ENCODE results near the gene GK. TPM values are rescaled to one million over a fixed set of nuclear protein-coding genes. Genes with fewer than 3 reads are reported as not detected.
"Not testable (repeated sequence)": the region's sequence is repeated elsewhere in the genome, so short reads cannot be mapped to it uniquely, and the experiment has no call there.

GK gene
- total RNA-seq, 4 donors from 2014 or later = 2.5 to 16.9 (median 4.9) TPM

DNA sequence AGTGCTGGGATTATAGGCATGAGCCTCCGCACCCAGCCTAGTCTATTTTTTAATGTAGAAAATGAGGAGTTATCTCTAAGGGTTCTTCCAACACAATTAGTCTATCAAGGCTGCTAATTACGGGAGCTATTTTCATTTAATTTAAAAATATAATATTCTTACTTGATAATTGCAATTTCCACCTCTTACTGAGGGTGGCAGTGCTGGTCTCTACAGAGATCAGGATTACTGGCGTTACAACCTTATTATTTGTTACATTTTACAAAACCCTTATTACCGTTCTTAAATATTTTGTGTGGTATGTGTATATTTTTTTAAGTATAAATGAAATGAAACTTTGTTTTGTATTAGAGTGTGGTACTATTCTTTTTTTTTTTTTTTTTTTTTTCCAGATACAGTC, 17.6 kb upstream of the GK start:
- 68% methylated on average over 4 of the region's 4 CpGs for WGBS
- no peaks in the 10 kb centered on the region for H3K9me3 ChIP-seq
- TF ChIP-seq, protein P1, sequence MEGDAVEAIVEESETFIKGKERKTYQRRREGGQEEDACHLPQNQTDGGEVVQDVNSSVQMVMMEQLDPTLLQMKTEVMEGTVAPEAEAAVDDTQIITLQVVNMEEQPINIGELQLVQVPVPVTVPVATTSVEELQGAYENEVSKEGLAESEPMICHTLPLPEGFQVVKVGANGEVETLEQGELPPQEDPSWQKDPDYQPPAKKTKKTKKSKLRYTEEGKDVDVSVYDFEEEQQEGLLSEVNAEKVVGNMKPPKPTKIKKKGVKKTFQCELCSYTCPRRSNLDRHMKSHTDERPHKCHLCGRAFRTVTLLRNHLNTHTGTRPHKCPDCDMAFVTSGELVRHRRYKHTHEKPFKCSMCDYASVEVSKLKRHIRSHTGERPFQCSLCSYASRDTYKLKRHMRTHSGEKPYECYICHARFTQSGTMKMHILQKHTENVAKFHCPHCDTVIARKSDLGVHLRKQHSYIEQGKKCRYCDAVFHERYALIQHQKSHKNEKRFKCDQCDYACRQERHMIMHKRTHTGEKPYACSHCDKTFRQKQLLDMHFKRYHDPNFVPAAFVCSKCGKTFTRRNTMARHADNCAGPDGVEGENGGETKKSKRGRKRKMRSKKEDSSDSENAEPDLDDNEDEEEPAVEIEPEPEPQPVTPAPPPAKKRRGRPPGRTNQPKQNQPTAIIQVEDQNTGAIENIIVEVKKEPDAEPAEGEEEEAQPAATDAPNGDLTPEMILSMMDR (IDR thresholded peaks at IDR 0.05) = peak in 2 of 3 experiments; percentile 14 to 36
- TF ChIP-seq POLR2AphosphoS5 (IDR thresholded peaks at IDR 0.05) = no peak
- H3K27ac ChIP-seq (replicated peaks in 1 of 4) = no peak overlapping the region
- H3K36me3 ChIP-seq = no peaks in the 10 kb centered on the region
- intact Hi-C loops (cut with DNase I) = no loop called here
- H3K27me3 ChIP-seq = no peaks in the 10 kb centered on the region
- no peaks in the 10 kb centered on the region for H3K4me1 ChIP-seq
- no peak overlapping the region for H3K4me3 ChIP-seq
- no peak for DNase-seq (ENCODE audit: extremely low spot score)

DNA sequence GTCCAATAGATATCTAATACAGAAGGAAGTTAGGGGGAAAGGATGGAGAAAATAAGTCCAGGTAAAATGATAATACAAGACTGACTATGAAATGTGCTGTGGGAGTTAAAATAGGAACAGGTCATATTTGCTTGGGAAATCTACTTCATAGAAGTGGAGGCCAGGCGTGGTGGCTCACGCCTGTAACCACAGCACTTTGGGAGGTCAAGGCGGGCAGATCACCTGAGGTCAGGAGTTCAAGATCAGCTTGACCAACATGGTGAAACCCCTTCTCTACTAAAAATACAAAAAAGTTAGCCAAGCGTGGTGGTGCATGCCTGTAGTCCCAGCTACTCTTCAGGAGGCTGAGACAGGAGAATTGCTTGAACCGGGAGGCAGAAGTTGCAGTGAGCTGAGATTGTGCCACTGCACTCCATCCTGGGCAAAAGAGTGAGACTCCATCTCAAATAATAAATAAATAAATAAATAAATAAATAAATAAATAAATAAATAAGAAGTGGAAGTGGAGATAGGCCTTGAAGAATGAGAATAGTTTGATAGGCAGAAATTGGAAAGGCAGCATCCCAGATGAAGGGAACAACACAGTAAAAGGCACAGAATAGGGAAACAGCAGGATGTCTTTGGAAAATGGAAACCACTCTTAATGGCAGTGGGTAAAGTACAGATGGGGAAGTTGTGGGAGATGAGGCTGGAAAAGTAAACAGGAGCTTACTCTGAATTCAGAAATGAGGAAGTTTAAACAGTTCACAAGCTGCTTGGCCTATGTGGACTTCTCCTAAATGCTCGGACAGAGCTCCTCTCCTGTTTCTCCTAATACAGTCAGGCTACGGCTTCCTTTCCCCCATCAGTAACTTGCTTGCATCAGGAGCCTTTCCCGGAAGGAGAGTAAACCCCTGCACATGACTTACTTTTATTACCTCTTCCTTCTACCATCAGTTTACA, 15.1 kb upstream of the GK start:
- TF ChIP-seq POLR2AphosphoS5 (IDR thresholded peaks at IDR 0.05) = no peak
- TF ChIP-seq POLR2A (IDR thresholded peaks at IDR 0.05; ENCODE audit: low read depth) = no peak
- no peak for TF ChIP-seq EP300 (IDR thresholded peaks at IDR 0.05)
- TF ChIP-seq, protein P1 (IDR thresholded peaks at IDR 0.05) = no peak
- H3K9me3 ChIP-seq = no peaks in the 10 kb centered on the region
- no peaks in the 10 kb centered on the region for H3K36me3 ChIP-seq
- no peaks in the 10 kb centered on the region for H3K4me1 ChIP-seq
- no peaks in the 10 kb centered on the region for H3K27me3 ChIP-seq
- H3K27ac ChIP-seq (replicated peaks in 1 of 4) = no peak overlapping the region
- WGBS = 79% methylated on average over 8 of the region's 8 CpGs
- DNase-seq (ENCODE audit: extremely low spot score) = no peak
- intact Hi-C loops (cut with DNase I) = no loop called here
- H3K4me3 ChIP-seq = no peak overlapping the region

GRCh38 chrX:30639702-30640101, 13.5 kb upstream of the GK start:
- H3K4me3 ChIP-seq; H3K27me3 ChIP-seq; DNase-seq (ENCODE audit: extremely low spot score); H3K4me1 ChIP-seq; H3K27ac ChIP-seq (replicated peaks in 1 of 4); H3K9me3 ChIP-seq; intact Hi-C loops (cut with DNase I); H3K36me3 ChIP-seq: not testable (repeated sequence)
- 90% methylated on average over 5 of the region's 5 CpGs for WGBS

- Histone ChIP-seq H3K4me1 (no peaks in the 10 kb centered on the region), H3K4me3 (no peak overlapping the region), H3K27me3 (no peaks in the 10 kb centered on the region), H3K27ac (replicated peaks in 1 of 4) (no peak overlapping the region), H3K36me3 (no peaks in the 10 kb centered on the region), H3K9me3 (no peaks in the 10 kb centered on the region)
- 78% methylated on average over 3 of the region's 3 CpGs for WGBS
- TF ChIP-seq POLR2AphosphoS5 (IDR thresholded peaks at IDR 0.05) = no peak
- TF ChIP-seq POLR2A (IDR thresholded peaks at IDR 0.05; ENCODE audit: low read depth) = no peak
- TF ChIP-seq EP300 (IDR thresholded peaks at IDR 0.05) = no peak
- TF ChIP-seq, protein P1 (IDR thresholded peaks at IDR 0.05) = no peak
- no peak for DNase-seq (ENCODE audit: extremely low spot score)
- intact Hi-C loops (cut with DNase I) = no loop called here
Observed at GRCh38 chrX:30642642-30643041, 10.6 kb upstream of the GK start.

- DNase-seq (ENCODE audit: extremely low spot score) = no peak
- 61% methylated on average over 2 of the region's 2 CpGs for WGBS
- TF ChIP-seq EP300 (IDR thresholded peaks at IDR 0.05) (no peak), POLR2A (IDR thresholded peaks at IDR 0.05; ENCODE audit: low read depth) (no peak), POLR2AphosphoS5 (IDR thresholded peaks at IDR 0.05) (no peak)
- TF ChIP-seq, protein P1 (IDR thresholded peaks at IDR 0.05) = no peak
- H3K4me1 ChIP-seq = no peaks in the 10 kb centered on the region
- H3K27me3 ChIP-seq = no peaks in the 10 kb centered on the region
- H3K36me3 ChIP-seq = no peaks in the 10 kb centered on the region
- intact Hi-C loops (cut with DNase I) = no loop called here
- no peaks in the 10 kb centered on the region for H3K9me3 ChIP-seq
- H3K4me3 ChIP-seq = no peak overlapping the region
- no peak overlapping the region for H3K27ac ChIP-seq (replicated peaks in 1 of 4)
Observed at GRCh38 chrX:30643313-30643821, 9.9 kb upstream of the GK start.

Measured in esophagus muscularis mucosa (tissue), 4 donors.